Sigmoid colon (tissue), 4 donors: ENCODE measurements around the gene ZC3H11A.

ENCODE experiments used
- CTCF ChIP-seq, 4 experiments: fragments of 450-650 bp in 3 of 4; fragments of 200-600 bp in 1 of 4; IDR thresholded peaks; one replicate each; pipeline ENCODE4 v1.5.1; 2016 to 2019; ENCODE audit warnings: antibody characterized with exemption in 4 of 4, mild to moderate bottlenecking in 3 of 4, moderate library complexity in 2 of 4
- EP300 ChIP-seq, 4 donors: sonication (generic); formaldehyde crosslinking; IDR thresholded peaks; one replicate each; pipeline ENCODE4 v1.6.1; 2017; ENCODE audit warnings: antibody characterized with exemption in 4 of 4
- POLR2A ChIP-seq, 2 donors: fragments of 450-650 bp; IDR thresholded peaks; one replicate each; pipeline ENCODE4 v1.6.1; 2016; ENCODE audit warnings: antibody characterized with exemption in 2 of 2, mild to moderate bottlenecking in 2 of 2, moderate library complexity in 2 of 2
- POLR2AphosphoS5 ChIP-seq, 4 donors: sonication (generic); formaldehyde crosslinking; IDR thresholded peaks; one replicate each; pipeline ENCODE4 v1.6.1; 2017; ENCODE audit warnings: antibody characterized with exemption in 4 of 4

DNA sequence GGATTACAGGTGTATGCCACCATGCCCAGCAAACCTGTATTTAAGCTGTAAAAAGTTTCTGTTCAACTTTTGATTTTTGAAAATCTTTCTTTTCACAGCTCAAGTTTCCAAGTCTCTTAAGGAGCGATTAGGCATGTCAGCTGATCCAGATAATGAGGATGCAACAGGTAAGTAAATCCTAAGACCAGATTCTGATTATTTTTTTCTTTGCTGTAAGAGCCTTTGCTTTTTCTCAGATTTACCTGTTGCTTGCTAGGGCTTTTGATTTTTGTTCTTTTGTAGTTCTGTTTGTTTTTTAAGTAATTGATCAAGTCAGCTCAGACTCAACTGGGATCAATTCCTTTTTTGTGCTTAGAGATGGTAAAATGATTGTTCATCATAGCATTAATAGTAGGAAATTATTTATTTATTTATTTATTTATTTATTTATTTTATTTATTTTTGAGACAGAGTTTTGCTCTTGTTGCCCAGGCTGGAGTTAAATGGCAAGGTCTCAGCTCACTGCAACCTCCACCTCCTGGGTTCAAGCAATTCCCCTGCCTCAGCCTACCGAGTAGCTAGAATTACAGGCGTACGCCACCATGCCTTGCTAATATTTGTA is 44.9 kb downstream of the ZC3H11A start:
- TF ChIP-seq EP300 (IDR thresholded peaks at IDR 0.05) = no peak
- no peak for TF ChIP-seq CTCF (IDR thresholded peaks at IDR 0.05)
- TF ChIP-seq POLR2A (IDR thresholded peaks at IDR 0.05) = no peak
- TF ChIP-seq POLR2AphosphoS5 (IDR thresholded peaks at IDR 0.05) = no peak
